Neural cell (in vitro differentiated cells): Measurements from ENCODE around the gene SLC25A21.

ENCODE experiments used
- CTCF ChIP-seq: fragments of 450-650 bp; IDR thresholded peaks from 2 replicates; pipeline ENCODE4 v1.5.1; 2014; ENCODE audit warnings: antibody characterized with exemption, mild to moderate bottlenecking, moderate library complexity; ENCODE audit not compliant: poor library complexity, severe bottlenecking
- EZH2 ChIP-seq: fragments of 200-600, 300-800 bp; shearing (Covaris generic), sonication (generic); IDR thresholded peaks from 2 replicates; pipeline ENCODE4 v1.6.1; 2014; ENCODE audit warnings: antibody characterized with exemption, low read length, borderline replicate concordance, mild to moderate bottlenecking; ENCODE audit not compliant: insufficient read depth, poor library complexity, severe bottlenecking
- POLR2AphosphoS5 ChIP-seq: IDR thresholded peaks from 2 replicates; pipeline ENCODE4 v1.6.1; 2012

GRCh38 chr14:36952689-36953088 lies 219.7 kb downstream of the SLC25A21 start:
- no peak for TF ChIP-seq CTCF
- no peak for TF ChIP-seq EZH2
- no peak for TF ChIP-seq POLR2AphosphoS5
